C4-2B (cell line): ENCODE results near the gene UQCR11.

Experiments used
- H3K27ac ChIP-seq: fragments of 450-650 bp; 2 replicates; pipeline ENCODE4 v1.5.1; 2017
- ZFX ChIP-seq: fragments of 450-650 bp; IDR thresholded peaks from 2 replicates; pipeline ENCODE4 v1.6.1; 2017
- TF ChIP-seq, protein P1 (sequence below): fragments of 450-650 bp; conservative IDR thresholded peaks from 2 replicates; pipeline ENCODE4 v1.5.1; 2017; ENCODE audit warnings: mild to moderate bottlenecking

The UQCR11 gene

DNA sequence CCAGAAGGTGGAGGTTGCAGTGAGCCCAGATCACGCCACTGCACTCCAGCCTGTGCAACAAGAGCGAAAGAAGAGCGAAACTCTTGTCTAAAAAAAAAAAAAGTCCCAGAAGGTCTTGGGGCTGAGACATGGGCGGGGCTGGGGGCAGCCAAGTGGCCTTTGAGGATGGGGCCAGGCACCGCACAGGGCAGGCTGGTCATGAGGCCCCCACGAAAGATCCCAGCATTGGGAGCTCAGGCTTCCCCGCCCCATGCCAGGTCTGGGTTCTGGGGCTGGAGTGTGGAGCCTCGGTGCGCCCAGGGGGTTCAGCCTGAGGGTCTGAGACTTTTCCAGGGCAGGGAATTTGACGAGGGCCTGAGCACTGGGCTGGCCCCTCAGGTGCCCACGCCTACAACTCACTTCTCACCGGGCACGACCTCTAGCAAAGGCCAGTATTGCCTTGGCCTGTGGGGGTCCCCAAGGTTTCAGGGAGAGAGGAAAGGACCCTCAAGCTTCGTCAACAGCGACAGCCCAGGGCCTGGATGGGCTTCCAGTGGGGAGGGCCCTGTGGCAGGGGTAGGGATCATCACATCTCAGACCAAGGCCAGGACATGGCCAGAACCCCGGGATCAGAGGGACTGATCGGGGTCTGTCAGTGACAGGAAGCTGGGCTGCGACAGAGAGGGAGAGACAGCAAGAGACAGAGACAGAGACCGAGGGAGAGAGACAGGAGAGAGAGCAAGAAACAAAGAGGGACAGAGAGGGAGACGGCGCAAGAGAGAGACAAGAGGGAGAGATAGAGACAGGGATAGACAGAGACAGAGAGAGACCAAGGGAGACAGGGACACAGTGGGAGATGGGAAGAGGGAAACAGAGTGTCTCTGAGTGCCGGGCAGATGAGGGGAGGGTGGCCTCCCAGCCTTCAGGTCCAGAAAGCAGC lies 29.7 kb downstream of the UQCR11 start:
- TF ChIP-seq ZFX: no peak
- TF ChIP-seq, protein P1, sequence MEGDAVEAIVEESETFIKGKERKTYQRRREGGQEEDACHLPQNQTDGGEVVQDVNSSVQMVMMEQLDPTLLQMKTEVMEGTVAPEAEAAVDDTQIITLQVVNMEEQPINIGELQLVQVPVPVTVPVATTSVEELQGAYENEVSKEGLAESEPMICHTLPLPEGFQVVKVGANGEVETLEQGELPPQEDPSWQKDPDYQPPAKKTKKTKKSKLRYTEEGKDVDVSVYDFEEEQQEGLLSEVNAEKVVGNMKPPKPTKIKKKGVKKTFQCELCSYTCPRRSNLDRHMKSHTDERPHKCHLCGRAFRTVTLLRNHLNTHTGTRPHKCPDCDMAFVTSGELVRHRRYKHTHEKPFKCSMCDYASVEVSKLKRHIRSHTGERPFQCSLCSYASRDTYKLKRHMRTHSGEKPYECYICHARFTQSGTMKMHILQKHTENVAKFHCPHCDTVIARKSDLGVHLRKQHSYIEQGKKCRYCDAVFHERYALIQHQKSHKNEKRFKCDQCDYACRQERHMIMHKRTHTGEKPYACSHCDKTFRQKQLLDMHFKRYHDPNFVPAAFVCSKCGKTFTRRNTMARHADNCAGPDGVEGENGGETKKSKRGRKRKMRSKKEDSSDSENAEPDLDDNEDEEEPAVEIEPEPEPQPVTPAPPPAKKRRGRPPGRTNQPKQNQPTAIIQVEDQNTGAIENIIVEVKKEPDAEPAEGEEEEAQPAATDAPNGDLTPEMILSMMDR: no peak
- H3K27ac ChIP-seq: no peak overlapping the region

GRCh38 chr19:1574354-1575136 lies 30.7 kb downstream of the UQCR11 start:
- TF ChIP-seq, protein P1: no peak
- no peak for TF ChIP-seq ZFX
- no peak overlapping the region for H3K27ac ChIP-seq

- no peak for TF ChIP-seq ZFX
- TF ChIP-seq, protein P1: no peak
- no peak overlapping the region for H3K27ac ChIP-seq
These were observed 32.5 kb downstream of the UQCR11 start for GRCh38 chr19:1572795-1573194.

GRCh38 chr19:1571358-1571757 lies 33.9 kb downstream of the UQCR11 start:
- H3K27ac ChIP-seq: no peak overlapping the region
- TF ChIP-seq, protein P1: no peak
- TF ChIP-seq ZFX: no peak

DNA sequence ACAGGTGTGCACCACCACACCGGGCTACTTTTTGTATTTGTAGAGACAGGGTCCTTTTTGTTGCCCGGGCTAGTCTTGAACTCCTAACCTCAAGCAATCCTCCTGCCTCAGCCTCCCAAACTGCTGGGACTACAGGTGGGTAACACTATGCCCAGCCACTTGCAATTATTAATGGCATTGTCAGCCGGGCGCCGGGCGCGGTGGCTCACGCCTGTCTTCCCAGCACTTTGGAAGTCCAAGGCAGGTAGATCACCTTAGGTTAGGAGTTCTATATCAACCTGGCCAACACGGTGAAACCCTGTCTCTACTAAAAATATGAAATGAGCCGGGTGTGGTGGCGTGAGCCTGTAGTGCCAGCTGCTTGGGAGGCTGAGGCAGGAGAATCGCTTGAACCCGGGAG lies 34.4 kb downstream of the UQCR11 start:
- TF ChIP-seq, protein P1: no peak
- TF ChIP-seq ZFX: no peak
- H3K27ac ChIP-seq: no peak overlapping the region

DNA sequence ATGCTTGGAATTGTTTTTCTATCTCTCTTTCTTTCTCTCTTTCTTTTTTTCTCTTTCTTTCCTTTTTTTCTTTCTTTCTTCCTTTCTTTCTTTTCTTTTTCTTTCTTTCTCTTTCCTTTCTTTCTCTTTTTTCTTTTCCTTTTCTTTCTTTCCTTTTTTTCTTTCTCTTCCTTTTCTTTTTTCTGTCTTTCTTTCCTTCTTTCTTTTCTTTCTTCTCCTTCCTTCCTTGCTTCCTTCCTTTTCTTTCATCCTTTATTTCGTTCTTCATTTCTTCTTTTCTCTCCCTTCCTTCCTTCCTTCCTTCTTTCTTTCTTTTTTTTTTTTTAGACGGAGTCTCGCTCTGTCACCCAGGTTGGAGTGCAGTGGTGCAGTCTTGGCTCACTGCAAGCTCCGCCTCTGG lies 35.3 kb downstream of the UQCR11 start:
- no peak for TF ChIP-seq ZFX
- TF ChIP-seq, protein P1: no peak

More for the DNA sequence above, 35.3 kb downstream of the UQCR11 start:
- H3K27ac ChIP-seq: peak overlapping the region; percentile 61
